Neural cell (in vitro differentiated cells): ENCODE results near the gene SWI5. TPM values are rescaled to one million over a fixed set of nuclear protein-coding genes. Genes with fewer than 3 reads are reported as not detected.

Experiments
- H2AFZ ChIP-seq: fragments of 200-600, 300-800 bp; sonication (generic), shearing (Covaris generic); 2 replicates; pipeline ENCODE4 v1.6.0; 2014; ENCODE audit warnings: low read depth, mild to moderate bottlenecking, antibody characterized with exemption, low read length, moderate library complexity
- H3F3A ChIP-seq: fragments of 200-600 bp; shearing (Covaris generic); 2 replicates; pipeline ENCODE4 v1.6.1; 2016; ENCODE audit warnings: mild to moderate bottlenecking, moderate library complexity, mixed read lengths, antibody characterized with exemption, low read length; ENCODE audit not compliant: insufficient read depth, poor library complexity, severe bottlenecking
- H3K27ac ChIP-seq: fragments of 200-600, 300-800 bp; sonication (generic), shearing (Covaris generic); 2 replicates; pipeline ENCODE4 v1.5.1; 2014; ENCODE audit warnings: mild to moderate bottlenecking, low read length, moderate library complexity
- H3K27me3 ChIP-seq: fragments of 300-800, 200-600 bp; sonication (generic), shearing (Covaris generic); 2 replicates; pipeline ENCODE4 v1.6.0; 2014; ENCODE audit warnings: mild to moderate bottlenecking, low read depth, low read length, moderate library complexity; ENCODE audit not compliant: insufficient read depth
- H3K36me3 ChIP-seq: fragments of 300-800, 200-600 bp; sonication (generic), shearing (Covaris generic); 2 replicates; pipeline ENCODE4 v1.5.1; 2014; ENCODE audit warnings: mild to moderate bottlenecking, antibody characterized with exemption, low read length, moderate library complexity; ENCODE audit not compliant: insufficient read depth
- H3K4me2 ChIP-seq: fragments of 300-800, 200-600 bp; sonication (generic), shearing (Covaris generic); 2 replicates; pipeline ENCODE4 v1.6.0; 2014; ENCODE audit warnings: mild to moderate bottlenecking, low read length
- H3K4me3 ChIP-seq: fragments of 300-800, 200-600 bp; sonication (generic), shearing (Covaris generic); 2 replicates; pipeline ENCODE4 v1.5.1; 2014; ENCODE audit warnings: mild to moderate bottlenecking, low read length, moderate library complexity
- H3K79me2 ChIP-seq: fragments of 200-600 bp; shearing (Covaris generic); replicated peaks from 2 replicates; pipeline ENCODE4 v1.6.0; 2014; ENCODE audit warnings: mild to moderate bottlenecking, low read length, moderate library complexity; ENCODE audit not compliant: insufficient read depth
- H3K9ac ChIP-seq: fragments of 300-800, 200-600 bp; sonication (generic), shearing (Covaris generic); 2 replicates; pipeline ENCODE4 v1.6.1; 2016; ENCODE audit warnings: mild to moderate bottlenecking, low read length, mixed read lengths
- H3K9me2 ChIP-seq: fragments of 200-600 bp; shearing (Covaris generic); 2 replicates; pipeline ENCODE4 v1.6.1; 2016; ENCODE audit warnings: mild to moderate bottlenecking, low read length, mixed read lengths; ENCODE audit not compliant: insufficient read depth
- H3K9me3 ChIP-seq: fragments of 200-600, 300-800 bp; sonication (generic), shearing (Covaris generic); 2 replicates; pipeline ENCODE4 v1.6.1; 2016; ENCODE audit warnings: mild to moderate bottlenecking, mixed run types, low read length, moderate library complexity, mixed read lengths
- H4K20me1 ChIP-seq: fragments of 200-600 bp; shearing (Covaris generic); 2 replicates; pipeline ENCODE4 v1.6.1; 2016; ENCODE audit warnings: mild to moderate bottlenecking, mixed run types; ENCODE audit not compliant: insufficient read depth
- EP300 ChIP-seq: fragments of 450-650 bp; conservative IDR thresholded peaks from 2 replicates; pipeline ENCODE4 v1.6.1; 2014; ENCODE audit warnings: antibody characterized with exemption, mild to moderate bottlenecking, moderate library complexity; ENCODE audit not compliant: poor library complexity, severe bottlenecking
- EZH2 ChIP-seq: fragments of 200-600, 300-800 bp; shearing (Covaris generic), sonication (generic); IDR thresholded peaks from 2 replicates; pipeline ENCODE4 v1.6.1; 2014; ENCODE audit warnings: antibody characterized with exemption, low read length, borderline replicate concordance, mild to moderate bottlenecking; ENCODE audit not compliant: insufficient read depth, poor library complexity, severe bottlenecking
- MXI1 ChIP-seq: fragments of 450-650 bp; conservative IDR thresholded peaks from 2 replicates; pipeline ENCODE4 v1.6.1; 2014; ENCODE audit warnings: antibody characterized with exemption, mild to moderate bottlenecking; ENCODE audit not compliant: poor library complexity, severe bottlenecking
- POLR2AphosphoS5 ChIP-seq: IDR thresholded peaks from 2 replicates; pipeline ENCODE4 v1.6.1; 2012
- RAD21 ChIP-seq: fragments of 450-650 bp; conservative IDR thresholded peaks from 2 replicates; pipeline ENCODE4 v1.6.1; 2014; ENCODE audit warnings: antibody characterized with exemption, mild to moderate bottlenecking, moderate library complexity
- SMC3 ChIP-seq: fragments of 450-650 bp; conservative IDR thresholded peaks from 2 replicates; pipeline ENCODE4 v1.6.1; 2014; ENCODE audit warnings: antibody characterized with exemption, mild to moderate bottlenecking, moderate library complexity; ENCODE audit not compliant: poor library complexity
- TAF1 ChIP-seq: IDR thresholded peaks from 2 replicates; pipeline ENCODE4 v1.6.1; 2012; ENCODE audit warnings: low read depth
- polyA plus RNA-seq: library from polyadenylated mRNA; depleted of rRNA; stranded (reverse); fragments of >200 nt; gene quantifications from 2 replicates; pipeline ENCODE4 v1.2.3, GENCODE V29; 2014
- TF ChIP-seq, protein P1 (sequence below): IDR thresholded peaks from 2 replicates; pipeline ENCODE4 v1.6.1; 2012; ENCODE audit warnings: borderline replicate concordance
- TF ChIP-seq, protein P2 (sequence below): fragments of 450-650 bp; IDR thresholded peaks from 2 replicates; pipeline ENCODE4 v1.5.1; 2014; ENCODE audit warnings: antibody characterized with exemption, mild to moderate bottlenecking, moderate library complexity; ENCODE audit not compliant: poor library complexity, severe bottlenecking

Gene SWI5
- polyA plus RNA-seq, 1 donor from 2014 or later = 67.1 TPM

DNA sequence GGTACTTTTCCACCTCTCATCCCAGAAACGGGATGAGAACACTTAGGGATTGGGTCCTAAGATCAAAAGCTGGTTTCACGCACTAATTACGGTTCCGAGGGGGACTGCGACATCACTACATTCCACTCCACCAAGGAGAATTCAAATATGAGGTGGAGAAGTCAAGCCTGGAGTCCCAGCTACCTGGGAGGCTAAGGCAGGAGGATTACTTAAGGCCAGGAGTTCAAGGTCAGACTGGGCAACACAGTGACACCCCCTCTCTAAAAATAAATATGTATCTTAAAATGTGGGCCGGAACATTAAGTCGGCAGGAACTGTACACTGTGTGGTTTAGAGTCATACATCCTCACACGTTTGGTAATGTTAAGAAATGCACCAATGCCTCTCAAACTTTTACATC is 1.8 kb upstream of the SWI5 start:
- Histone ChIP-seq H3K9ac (no peak overlapping the region), H3K9me3 (no peaks in the 10 kb centered on the region), H4K20me1 (no peaks in the 10 kb centered on the region), H3K27me3 (no peaks in the 10 kb centered on the region), H3K4me3 (peak overlapping the region; percentile 95), H2AFZ (no peak overlapping the region), H3K4me2 (peak overlapping the region; percentile 94), H3K36me3 (no peaks in the 10 kb centered on the region), H3K9me2 (no peaks in the 10 kb centered on the region), H3F3A (no peaks in the 10 kb centered on the region), H3K27ac (no peak overlapping the region), H3K79me2 (peaks cover 15% of the 10 kb centered on the region)
- no peak for TF ChIP-seq EZH2
- no peak for TF ChIP-seq TAF1
- no peak for TF ChIP-seq RAD21
- TF ChIP-seq, protein P1, sequence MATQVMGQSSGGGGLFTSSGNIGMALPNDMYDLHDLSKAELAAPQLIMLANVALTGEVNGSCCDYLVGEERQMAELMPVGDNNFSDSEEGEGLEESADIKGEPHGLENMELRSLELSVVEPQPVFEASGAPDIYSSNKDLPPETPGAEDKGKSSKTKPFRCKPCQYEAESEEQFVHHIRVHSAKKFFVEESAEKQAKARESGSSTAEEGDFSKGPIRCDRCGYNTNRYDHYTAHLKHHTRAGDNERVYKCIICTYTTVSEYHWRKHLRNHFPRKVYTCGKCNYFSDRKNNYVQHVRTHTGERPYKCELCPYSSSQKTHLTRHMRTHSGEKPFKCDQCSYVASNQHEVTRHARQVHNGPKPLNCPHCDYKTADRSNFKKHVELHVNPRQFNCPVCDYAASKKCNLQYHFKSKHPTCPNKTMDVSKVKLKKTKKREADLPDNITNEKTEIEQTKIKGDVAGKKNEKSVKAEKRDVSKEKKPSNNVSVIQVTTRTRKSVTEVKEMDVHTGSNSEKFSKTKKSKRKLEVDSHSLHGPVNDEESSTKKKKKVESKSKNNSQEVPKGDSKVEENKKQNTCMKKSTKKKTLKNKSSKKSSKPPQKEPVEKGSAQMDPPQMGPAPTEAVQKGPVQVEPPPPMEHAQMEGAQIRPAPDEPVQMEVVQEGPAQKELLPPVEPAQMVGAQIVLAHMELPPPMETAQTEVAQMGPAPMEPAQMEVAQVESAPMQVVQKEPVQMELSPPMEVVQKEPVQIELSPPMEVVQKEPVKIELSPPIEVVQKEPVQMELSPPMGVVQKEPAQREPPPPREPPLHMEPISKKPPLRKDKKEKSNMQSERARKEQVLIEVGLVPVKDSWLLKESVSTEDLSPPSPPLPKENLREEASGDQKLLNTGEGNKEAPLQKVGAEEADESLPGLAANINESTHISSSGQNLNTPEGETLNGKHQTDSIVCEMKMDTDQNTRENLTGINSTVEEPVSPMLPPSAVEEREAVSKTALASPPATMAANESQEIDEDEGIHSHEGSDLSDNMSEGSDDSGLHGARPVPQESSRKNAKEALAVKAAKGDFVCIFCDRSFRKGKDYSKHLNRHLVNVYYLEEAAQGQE = no peak
- TF ChIP-seq EP300 = no peak
- no peak for TF ChIP-seq SMC3
- TF ChIP-seq, protein P2, sequence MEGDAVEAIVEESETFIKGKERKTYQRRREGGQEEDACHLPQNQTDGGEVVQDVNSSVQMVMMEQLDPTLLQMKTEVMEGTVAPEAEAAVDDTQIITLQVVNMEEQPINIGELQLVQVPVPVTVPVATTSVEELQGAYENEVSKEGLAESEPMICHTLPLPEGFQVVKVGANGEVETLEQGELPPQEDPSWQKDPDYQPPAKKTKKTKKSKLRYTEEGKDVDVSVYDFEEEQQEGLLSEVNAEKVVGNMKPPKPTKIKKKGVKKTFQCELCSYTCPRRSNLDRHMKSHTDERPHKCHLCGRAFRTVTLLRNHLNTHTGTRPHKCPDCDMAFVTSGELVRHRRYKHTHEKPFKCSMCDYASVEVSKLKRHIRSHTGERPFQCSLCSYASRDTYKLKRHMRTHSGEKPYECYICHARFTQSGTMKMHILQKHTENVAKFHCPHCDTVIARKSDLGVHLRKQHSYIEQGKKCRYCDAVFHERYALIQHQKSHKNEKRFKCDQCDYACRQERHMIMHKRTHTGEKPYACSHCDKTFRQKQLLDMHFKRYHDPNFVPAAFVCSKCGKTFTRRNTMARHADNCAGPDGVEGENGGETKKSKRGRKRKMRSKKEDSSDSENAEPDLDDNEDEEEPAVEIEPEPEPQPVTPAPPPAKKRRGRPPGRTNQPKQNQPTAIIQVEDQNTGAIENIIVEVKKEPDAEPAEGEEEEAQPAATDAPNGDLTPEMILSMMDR = no peak
- TF ChIP-seq MXI1 = no peak

DNA sequence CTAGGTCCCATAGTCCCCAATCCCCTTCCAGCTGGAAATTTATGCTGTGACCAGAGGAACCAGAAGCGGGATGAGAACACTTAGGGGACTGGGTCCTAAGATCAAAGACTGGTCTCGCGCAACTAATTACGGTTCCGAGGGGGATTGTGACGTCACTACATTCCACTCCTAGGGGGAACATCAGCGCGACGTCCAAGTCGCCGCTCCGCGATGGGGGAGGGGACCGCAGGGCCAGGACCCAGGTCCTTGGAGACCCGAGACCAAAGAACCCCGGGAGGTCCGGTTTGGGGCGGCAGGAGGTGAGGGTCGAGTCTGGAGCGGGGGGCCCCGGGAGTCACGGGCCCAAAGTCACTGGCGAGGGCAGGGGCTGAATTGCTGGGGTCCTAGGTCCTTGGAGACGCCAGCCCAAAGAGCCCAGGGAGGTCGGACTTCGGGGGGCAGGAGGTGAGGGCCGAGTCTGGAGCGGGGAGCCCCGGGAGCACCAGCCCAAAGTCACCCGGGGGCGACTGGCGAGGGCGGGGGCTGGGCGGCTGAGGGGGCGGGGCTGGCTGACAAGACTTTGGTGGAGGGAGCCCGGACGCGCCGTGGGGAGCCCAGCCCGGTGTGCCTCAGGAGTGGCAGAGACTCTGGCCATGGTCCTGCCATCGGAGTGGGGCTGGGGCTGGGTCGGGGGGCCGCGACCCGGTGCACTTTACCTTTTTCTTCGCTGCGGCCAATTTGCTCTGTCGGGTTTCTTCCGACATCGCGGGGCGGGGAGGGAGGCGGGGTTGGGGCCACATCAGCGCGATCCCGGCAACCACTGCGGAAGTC is 673 bp upstream of the SWI5 start, which contains the start of gene GOLGA2:
GOLGA2 (minus strand) TSS at position 810 of the 810 bp plus-strand sequence; CDS start at position 779, 31 bp downstream.
- Histone ChIP-seq H3K36me3 (no peaks in the 10 kb centered on the region), H3F3A (no peaks in the 10 kb centered on the region), H3K27ac (peak within 1 kb of the TSS; percentile 63), H3K79me2 (peaks cover 15% of the 10 kb centered on the region), H3K4me2 (peak within 1 kb of the TSS; percentile 98), H3K27me3 (no peaks in the 10 kb centered on the region), H3K9ac (peak within 1 kb of the TSS; percentile 92), H3K9me3 (no peaks in the 10 kb centered on the region), H3K4me3 (peak within 1 kb of the TSS; percentile 95), H4K20me1 (no peaks in the 10 kb centered on the region), H2AFZ (peak within 1 kb of the TSS; percentile 77), H3K9me2 (no peaks in the 10 kb centered on the region)
- TF ChIP-seq, protein P2 = no peak
- TF ChIP-seq POLR2AphosphoS5 = peak; percentile 40
- peak; percentile 3 for TF ChIP-seq RAD21
